Measurements from ENCODE around the gene RNF207. TPM values are rescaled to one million over a fixed set of nuclear protein-coding genes. Genes with fewer than 3 reads are reported as not detected.
A peak's percentile ranks its signal among the peaks of the same experiment; 100 is the strongest.

RNF207 gene
- total RNA-seq, 2 experiments from 2014 or later, result 12.4 to 36.7 TPM

DNA sequence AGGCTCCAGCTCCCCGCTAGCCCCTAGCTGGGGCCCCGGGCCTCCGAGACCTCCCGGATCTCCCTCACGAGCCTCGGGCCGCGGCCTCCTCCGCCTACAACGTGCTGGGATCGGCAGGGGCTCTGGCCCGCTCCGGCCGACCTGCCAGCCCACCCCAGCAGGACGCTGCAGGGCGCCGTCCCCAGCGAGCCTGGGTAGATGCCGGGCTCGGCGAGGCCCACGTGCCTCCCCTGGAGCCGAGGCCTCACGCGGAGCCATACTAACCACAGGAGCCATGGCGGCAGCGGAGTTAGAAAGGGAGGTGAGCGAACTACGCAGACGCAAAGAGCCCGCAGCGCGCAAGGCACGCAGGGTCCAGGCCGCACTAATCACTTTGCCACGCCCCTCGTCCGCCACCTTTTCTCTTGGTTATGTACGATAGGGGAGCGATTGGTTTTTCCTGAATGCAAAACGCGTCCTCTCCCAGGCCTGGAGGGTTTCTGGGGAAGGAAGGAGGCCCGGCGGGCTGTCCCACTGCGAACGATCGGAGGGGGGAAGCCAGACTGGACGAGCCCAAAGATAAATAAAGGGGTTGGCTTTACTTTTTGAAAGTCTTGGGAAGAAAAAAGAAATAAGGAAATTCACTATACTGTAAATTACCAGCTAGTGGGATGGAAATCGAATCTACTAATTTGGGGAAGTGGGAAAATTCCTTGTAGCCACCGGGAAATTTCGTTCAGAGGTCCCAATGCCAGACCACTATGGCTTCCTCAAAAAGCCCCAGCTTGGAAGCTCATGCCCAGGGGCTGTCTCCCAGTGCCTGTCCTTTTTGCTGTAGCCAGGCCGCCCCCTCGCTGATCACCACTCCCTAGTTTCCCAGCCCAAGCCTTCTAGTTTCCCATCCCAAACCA is 6.4 kb upstream of the RNF207 start, which contains the start of gene RPL22:
Gene RPL22 (minus strand): TSS at position 298 of the 890 bp plus-strand sequence. CDS start 22 bp downstream, at position 276.
- CTCF ChIA-PET, result interaction anchor here (1.1 to 2.9 kb wide), 5 partner anchors 10 to 239 kb away, joined by 3 to 12 read pairs (median 4); no protein-coding TSS in a partner anchor

GRCh38 chr1:6200188-6200809 is 5.6 kb upstream of the RNF207 start:
- no peaks in the 10 kb centered on the region for H3K27me3 Mint-ChIP-seq
- no peak for DNase-seq
- peak overlapping the region; percentile 90 for H3K4me3 Mint-ChIP-seq
- ATAC-seq, result no peak
- CTCF ChIA-PET, result interaction anchor here (1.2 to 1.7 kb wide), 3 partner anchors 11 to 238 kb away, joined by 3 to 4 read pairs (median 3); no protein-coding TSS in a partner anchor
- H3K4me1 Mint-ChIP-seq, result peaks cover 41% of the 10 kb centered on the region
- H3K9me3 Mint-ChIP-seq (ENCODE audit: low read depth), result no peaks in the 10 kb centered on the region
- H3K27ac Mint-ChIP-seq, result peak overlapping the region; percentile 80
- H3K36me3 Mint-ChIP-seq, result peaks cover 24% of the 10 kb centered on the region

More for the DNA sequence above, 6.4 kb upstream of the RNF207 start, which contains the start of gene RPL22:
- Mint-ChIP-seq H3K4me1 (peaks cover 38% of the 10 kb centered on the region), H3K9me3 (ENCODE audit: low read depth) (no peaks in the 10 kb centered on the region), H3K36me3 (peaks cover 24% of the 10 kb centered on the region), H3K27ac (peak within 1 kb of the TSS; percentile 80), H3K27me3 (no peaks in the 10 kb centered on the region), H3K4me3 (peak within 1 kb of the TSS; percentile 90)
- ATAC-seq, result peak; percentile 97
- peak; percentile 99 for DNase-seq

DNA sequence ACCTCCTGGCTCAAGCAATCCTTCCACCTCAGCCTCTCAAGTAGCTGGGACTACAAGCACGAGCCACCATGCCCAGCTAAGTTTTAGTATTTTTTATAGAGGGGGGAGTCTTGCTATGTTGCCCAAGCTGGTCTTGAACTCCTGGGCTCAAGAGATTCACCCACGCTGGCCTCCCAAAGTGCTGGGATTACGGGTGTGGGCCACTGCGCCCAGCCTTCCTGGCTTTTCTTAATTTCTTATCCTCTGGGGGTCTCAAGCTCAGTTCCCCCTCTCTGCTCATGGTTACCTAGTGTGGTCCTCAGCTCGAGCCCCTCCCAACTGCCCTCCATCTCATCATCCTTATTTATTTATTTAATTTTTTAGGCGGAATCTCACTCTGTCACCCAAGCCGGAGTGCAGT is 3.7 kb upstream of the RNF207 start:
- CTCF ChIA-PET, result interaction anchor here (0.7 to 1.5 kb wide), 2 partner anchors 17 to 36 kb away, joined by 3 read pairs; no protein-coding TSS in a partner anchor
- no peak overlapping the region for H3K4me3 Mint-ChIP-seq
- peaks cover 3% of the 10 kb centered on the region for H3K27me3 Mint-ChIP-seq
- no peaks in the 10 kb centered on the region for H3K9me3 Mint-ChIP-seq (ENCODE audit: low read depth)
- peaks cover 34% of the 10 kb centered on the region for H3K4me1 Mint-ChIP-seq
- H3K27ac Mint-ChIP-seq, result no peak overlapping the region
- ATAC-seq (no peak), DNase-seq (no peak)
- peaks cover 12% of the 10 kb centered on the region for H3K36me3 Mint-ChIP-seq

GRCh38 chr1:6206520-6206855 is 569 bp downstream of the RNF207 start:
- no peak for ATAC-seq

GRCh38 chr1:6207075-6207885 is 1.4 kb downstream of the RNF207 start:
- Mint-ChIP-seq H3K36me3 (peaks cover 1% of the 10 kb centered on the region), H3K4me3 (peak overlapping the region; percentile 71), H3K27ac (no peak overlapping the region), H3K4me1 (peaks cover 12% of the 10 kb centered on the region), H3K9me3 (ENCODE audit: low read depth) (no peaks in the 10 kb centered on the region), H3K27me3 (peaks cover 13% of the 10 kb centered on the region)
- no peak for ATAC-seq
- CTCF ChIA-PET, result interaction anchor here (0.9 to 3.0 kb wide), 12 partner anchors 8 to 284 kb away, joined by 3 to 17 read pairs (median 4); no protein-coding TSS in a partner anchor
- DNase-seq, result no peak

More at GRCh38 chr1:6206520-6206855, 569 bp downstream of the RNF207 start:
- H3K9me3 Mint-ChIP-seq (ENCODE audit: low read depth), result no peaks in the 10 kb centered on the region
- peaks cover 9% of the 10 kb centered on the region for H3K4me1 Mint-ChIP-seq
- CTCF ChIA-PET, result interaction anchor here (0.7 to 3.0 kb wide), 18 partner anchors 8 to 426 kb away, joined by 3 to 17 read pairs (median 4); no protein-coding TSS in a partner anchor
- peaks cover 1% of the 10 kb centered on the region for H3K36me3 Mint-ChIP-seq
- H3K27ac Mint-ChIP-seq, result no peak overlapping the region
- DNase-seq, result no peak
- H3K4me3 Mint-ChIP-seq, result peak overlapping the region; percentile 71
- peaks cover 13% of the 10 kb centered on the region for H3K27me3 Mint-ChIP-seq

DNA sequence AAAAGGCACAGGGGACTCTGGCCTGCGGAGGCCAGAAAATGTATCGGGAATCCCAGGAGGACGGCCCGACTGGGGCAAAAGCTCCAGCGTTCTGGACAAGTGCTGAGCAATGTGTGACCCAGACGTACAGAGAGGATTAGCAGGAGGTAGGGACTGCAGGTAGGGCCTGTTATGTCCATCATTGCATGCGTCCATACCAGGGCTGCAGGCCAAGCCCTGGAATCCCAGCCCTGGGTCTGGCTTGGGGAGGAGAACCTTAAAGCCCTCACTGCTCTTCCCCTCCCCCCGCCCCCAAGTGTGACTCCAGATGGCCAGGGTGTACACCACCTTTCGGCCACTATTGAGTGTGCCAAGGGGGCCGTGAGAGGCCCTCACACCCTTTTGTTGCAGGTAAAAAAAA is 2.0 kb downstream of the RNF207 start:
- H3K4me1 Mint-ChIP-seq, result peaks cover 15% of the 10 kb centered on the region
- peaks cover 13% of the 10 kb centered on the region for H3K27me3 Mint-ChIP-seq
- H3K4me3 Mint-ChIP-seq, result no peak overlapping the region
- DNase-seq (no peak), ATAC-seq (no peak)
- peaks cover 1% of the 10 kb centered on the region for H3K36me3 Mint-ChIP-seq
- CTCF ChIA-PET, result interaction anchor here (0.7 to 2.4 kb wide), 4 partner anchors 17 to 38 kb away, joined by 3 to 7 read pairs (median 3); no protein-coding TSS in a partner anchor
- H3K9me3 Mint-ChIP-seq (ENCODE audit: low read depth), result no peaks in the 10 kb centered on the region
- H3K27ac Mint-ChIP-seq, result no peak overlapping the region

GRCh38 chr1:6208723-6209660 is 3.1 kb downstream of the RNF207 start:
- peaks cover 13% of the 10 kb centered on the region for H3K27me3 Mint-ChIP-seq
- CTCF ChIA-PET, result interaction anchor here (0.8 to 1.2 kb wide), 4 partner anchors 17 to 37 kb away, joined by 3 to 5 read pairs (median 3); no protein-coding TSS in a partner anchor
- no peak overlapping the region for H3K27ac Mint-ChIP-seq
- peaks cover 1% of the 10 kb centered on the region for H3K36me3 Mint-ChIP-seq
- peak; percentile 18 for ATAC-seq
- H3K4me1 Mint-ChIP-seq, result peaks cover 15% of the 10 kb centered on the region
- H3K9me3 Mint-ChIP-seq (ENCODE audit: low read depth), result no peaks in the 10 kb centered on the region
- peak overlapping the region; percentile 24 for H3K4me3 Mint-ChIP-seq
- DNase-seq, result no peak

DNA sequence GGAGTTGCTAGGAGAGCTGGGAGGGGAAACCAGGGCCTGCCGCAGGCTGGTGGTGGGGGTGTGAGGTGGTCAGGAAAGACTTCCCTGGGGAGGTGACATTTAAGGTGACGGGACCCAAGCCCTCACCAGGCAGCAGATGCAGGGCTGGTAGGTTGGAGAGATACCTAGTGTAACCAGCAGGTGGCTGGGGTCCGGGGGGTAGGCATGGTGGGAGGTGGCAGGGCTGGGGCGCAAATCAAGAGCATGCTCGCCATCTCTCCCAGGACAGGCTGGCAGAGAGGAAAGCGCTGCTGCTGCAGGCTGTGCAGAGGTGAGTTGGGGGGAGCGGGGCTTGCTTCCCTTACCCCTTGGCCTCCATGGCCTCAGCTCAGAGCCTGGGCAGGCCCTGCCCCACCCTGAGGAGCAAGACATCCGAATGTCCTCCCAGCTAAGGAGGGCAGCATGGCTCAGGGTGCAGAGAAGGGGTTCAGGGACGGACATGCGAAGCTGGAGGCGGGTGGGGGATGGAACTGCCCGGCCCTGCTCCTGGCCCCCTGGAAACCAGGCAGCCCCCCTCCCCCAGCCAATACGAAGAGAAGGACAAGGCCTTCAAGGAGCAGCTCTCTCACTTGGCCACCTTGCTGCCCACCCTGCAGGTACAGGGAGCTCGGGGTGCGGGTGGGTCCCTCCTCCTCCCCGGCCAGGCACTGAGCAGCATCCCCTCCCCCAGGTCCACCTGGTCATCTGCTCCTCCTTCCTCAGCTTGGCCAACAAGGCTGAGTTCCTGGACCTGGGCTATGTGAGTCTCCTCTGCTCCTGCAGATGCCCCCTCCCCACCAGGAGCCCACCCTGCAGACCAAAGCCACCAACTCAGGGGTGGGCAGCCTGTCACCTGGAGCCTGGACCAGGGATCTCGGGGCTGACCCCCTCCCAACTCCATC is 4.0 kb downstream of the RNF207 start:
- CTCF ChIA-PET, result interaction anchor here (0.8 to 1.1 kb wide), 3 partner anchors 24 to 29 kb away, joined by 3 to 5 read pairs (median 3); no protein-coding TSS in a partner anchor
- Mint-ChIP-seq H3K36me3 (peaks cover 1% of the 10 kb centered on the region), H3K4me1 (peaks cover 12% of the 10 kb centered on the region), H3K4me3 (no peak overlapping the region), H3K9me3 (ENCODE audit: low read depth) (no peaks in the 10 kb centered on the region), H3K27me3 (peaks cover 13% of the 10 kb centered on the region), H3K27ac (no peak overlapping the region)
- no peak for ATAC-seq
- no peak for DNase-seq

DNA sequence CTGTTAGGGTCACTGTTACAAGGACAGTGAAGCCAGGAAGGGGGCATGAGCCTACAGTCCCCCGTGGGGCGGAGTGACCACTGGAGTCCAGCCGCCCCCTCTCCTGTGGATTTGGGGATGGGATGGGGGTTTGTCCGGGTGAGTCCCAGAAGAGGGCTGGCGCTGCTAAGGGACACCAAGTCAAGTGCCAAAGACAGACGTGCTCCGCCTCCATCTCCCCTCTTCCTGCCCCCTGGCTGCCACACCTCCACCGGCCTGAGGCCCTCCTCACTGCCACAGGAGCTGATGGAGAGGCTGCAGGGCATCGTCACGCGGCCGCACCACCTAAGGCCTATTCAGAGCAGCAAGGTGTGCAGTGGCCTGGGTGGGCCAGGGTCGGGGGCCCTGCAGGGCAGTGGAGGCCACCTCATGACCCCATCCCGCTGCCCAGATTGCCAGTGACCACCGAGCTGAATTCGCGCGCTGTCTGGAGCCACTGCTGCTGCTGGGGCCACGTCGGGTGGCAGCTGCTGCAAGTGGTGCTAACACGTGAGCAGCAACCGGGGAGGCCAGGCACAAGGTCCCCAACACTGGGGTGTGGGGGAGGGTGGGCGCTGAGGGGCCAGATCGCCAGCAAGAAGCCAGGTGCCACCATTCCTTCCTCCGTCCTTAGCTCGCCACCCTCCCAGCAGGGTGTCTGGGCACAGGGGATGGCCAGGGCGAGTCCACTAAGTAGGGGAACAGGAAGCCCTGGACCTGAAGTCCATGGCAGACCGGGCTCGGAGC is 4.9 kb downstream of the RNF207 start:
- no peak for DNase-seq
- Mint-ChIP-seq H3K9me3 (ENCODE audit: low read depth) (no peaks in the 10 kb centered on the region), H3K4me1 (peaks cover 12% of the 10 kb centered on the region), H3K36me3 (peaks cover 1% of the 10 kb centered on the region), H3K4me3 (no peak overlapping the region), H3K27me3 (peaks cover 13% of the 10 kb centered on the region), H3K27ac (no peak overlapping the region)
- CTCF ChIA-PET, result interaction anchor here (0.8 to 1.1 kb wide), 3 partner anchors 25 to 34 kb away, joined by 3 to 5 read pairs (median 4); no protein-coding TSS in a partner anchor
- ATAC-seq, result no peak

- H3K36me3 Mint-ChIP-seq, result peaks cover 1% of the 10 kb centered on the region
- DNase-seq (no peak), ATAC-seq (no peak)
- no peaks in the 10 kb centered on the region for H3K9me3 Mint-ChIP-seq (ENCODE audit: low read depth)
- CTCF ChIA-PET, result no interaction called here
- peaks cover 12% of the 10 kb centered on the region for H3K27me3 Mint-ChIP-seq
- H3K4me3 Mint-ChIP-seq, result no peak overlapping the region
- no peak overlapping the region for H3K27ac Mint-ChIP-seq
- H3K4me1 Mint-ChIP-seq, result peaks cover 12% of the 10 kb centered on the region
These were observed 5.8 kb downstream of the RNF207 start for GRCh38 chr1:6211731-6212130.

All from activated CD8-positive, alpha-beta memory T cell treated with anti-CD3 and anti-CD28 coated beads, Interleukin-2, amount 10 ng/mL, durations not matched to agents 7 days and 5 days (primary cell).